A549 (cell line): ENCODE measurements around the gene SMC6. TPM values are rescaled to one million over a fixed set of nuclear protein-coding genes. Genes with fewer than 3 reads are reported as not detected.

Experiments used
- ATAC-seq, 2 experiments: fragments of 200-7000 bp in 1 of 2; fragments of >200 bp in 1 of 2; cut with Nextera tagmentation in 1 of 2; cut with Tn5 transposase in 1 of 2; 3 replicates each; pipeline versions ENCODE4 v1.8.0 to v1.9.1; 2018 to 2020; ENCODE audit warnings: mild to moderate bottlenecking in 1 of 2, moderate library complexity in 1 of 2
- CTCF ChIA-PET: fragments of 300-600 bp; sonication (Branson Sonifier 250); formaldehyde crosslinking; extraction: SDS; loops from one replicate; lab custom pipeline; 2021; ENCODE audit warnings: antibody characterized with exemption, inconsistent platforms; lab: Yijun Ruan, JAX
- POLR2A ChIA-PET: fragments of 350-600 bp; formaldehyde crosslinking; extraction: SDS; loops from one replicate; lab custom pipeline; 2021; ENCODE audit warnings: antibody characterized with exemption, inconsistent platforms; lab: Yijun Ruan, JAX
- DNase-seq, 2 experiments: peaks; one replicate each; pipeline versions ENCODE4 v3.0.0 to v3.0.0-alpha.2; 2011 to 2016; ENCODE audit warnings: low read depth in 1 of 2, low spot score in 1 of 2
- FAIRE-seq: peaks from 2 replicates; lab custom pipeline; 2011; peaks lifted over from hg19 to GRCh38; lab: Jason Lieb, UNC
- H3K27ac ChIP-seq, 2 experiments: fragments of >200 bp; sonication (Bioruptor Twin); formaldehyde crosslinking; 3 replicates each; pipeline ENCODE4 v1.5.1; 2016 to 2017
- H3K4me1 ChIP-seq: fragments of >200 bp; sonication (Bioruptor Twin); formaldehyde crosslinking; 3 replicates; pipeline ENCODE4 v1.6.1; 2016
- H3K4me2 ChIP-seq: fragments of >200 bp; sonication (Bioruptor Twin); formaldehyde crosslinking; 3 replicates; pipeline ENCODE4 v1.6.1; 2016
- H3K4me3 ChIP-seq: fragments of >200 bp; sonication (Bioruptor Twin); formaldehyde crosslinking; 3 replicates; pipeline ENCODE4 v1.5.1; 2016
- H3K9me3 ChIP-seq: fragments of >200 bp; sonication (Bioruptor Twin); formaldehyde crosslinking; 3 replicates; pipeline ENCODE4 v1.6.1; 2016
- BCL3 ChIP-seq: fragments of >200 bp; sonication (Bioruptor Twin); formaldehyde crosslinking; IDR thresholded peaks from 3 replicates; pipeline ENCODE4 v1.6.1; 2016
- BHLHE40 ChIP-seq: IDR thresholded peaks from 2 replicates; pipeline ENCODE4 v1.6.1; 2012; ENCODE audit warnings: low read depth, low read length, inconsistent platforms
- FOSL2 ChIP-seq, 2 experiments: fragments of 450-650 bp in 1 of 2; fragments of >200 bp in 1 of 2; sonication (Bioruptor Twin) in 1 of 2; formaldehyde crosslinking; IDR thresholded peaks; 2 replicates each; pipeline versions ENCODE4 v1.5.0 to v1.6.1; 2016 to 2020; ENCODE audit warnings: mild to moderate bottlenecking in 1 of 2, moderate library complexity in 1 of 2
- HMGXB4 ChIP-seq: fragments of 250-450 bp; sonication (Bioruptor Pico); IDR thresholded peaks from 2 replicates; pipeline ENCODE4 v1.5.0; 2021; ENCODE audit warnings: mild to moderate bottlenecking, moderate library complexity, borderline replicate concordance
- HOXA7 ChIP-seq: fragments of 250-450 bp; sonication (Bioruptor Pico); IDR thresholded peaks from 2 replicates; pipeline ENCODE4 v1.5.0; 2020; ENCODE audit warnings: mild to moderate bottlenecking, moderate library complexity
- HOXB13 ChIP-seq: fragments of 250-450 bp; sonication (Bioruptor Pico); IDR thresholded peaks from 2 replicates; pipeline ENCODE4 v1.5.0; 2020; ENCODE audit warnings: low read depth, mild to moderate bottlenecking, moderate library complexity
- JUN ChIP-seq, 2 experiments: fragments of >200 bp; sonication (Bioruptor Twin); formaldehyde crosslinking; IDR thresholded peaks; 2 replicates in 1 of 2; 3 replicates in 1 of 2; pipeline ENCODE4 v1.6.1; 2016 to 2017
- KDM1A ChIP-seq: fragments of 200-600 bp; sonication (generic); IDR thresholded peaks from 2 replicates; pipeline ENCODE4 v1.6.1; 2016; ENCODE audit warnings: low read depth, mild to moderate bottlenecking
- KDM5A ChIP-seq: fragments of 200-600 bp; sonication (generic); IDR thresholded peaks from 2 replicates; pipeline ENCODE4 v1.6.1; 2016; ENCODE audit warnings: antibody characterized with exemption, mild to moderate bottlenecking
- MAFK ChIP-seq: fragments of 450-650 bp; IDR thresholded peaks from 2 replicates; pipeline ENCODE4 v1.6.1; 2014; ENCODE audit not compliant: partially characterized antibody
- RFX5 ChIP-seq: fragments of 450-650 bp; IDR thresholded peaks from 2 replicates; pipeline ENCODE4 v1.7.1; 2014; ENCODE audit warnings: antibody characterized with exemption, mild to moderate bottlenecking, moderate library complexity
- RNF2 ChIP-seq: fragments of 200-600 bp; sonication (generic); IDR thresholded peaks from 2 replicates; pipeline ENCODE4 v1.6.1; 2016; ENCODE audit warnings: low read depth, mild to moderate bottlenecking, antibody characterized with exemption, moderate library complexity, borderline replicate concordance
- SREBF2 ChIP-seq: fragments of 450-650 bp; IDR thresholded peaks from 2 replicates; pipeline ENCODE4 v1.6.1; 2014; ENCODE audit warnings: mild to moderate bottlenecking, moderate library complexity
- TP53 ChIP-seq: fragments of 250-450 bp; sonication (Bioruptor Pico); IDR thresholded peaks from 2 replicates; pipeline ENCODE4 v1.5.0; 2021; ENCODE audit warnings: mild to moderate bottlenecking, moderate library complexity
- USF2 ChIP-seq: fragments of 450-650 bp; IDR thresholded peaks from 2 replicates; pipeline ENCODE4 v1.6.1; 2014; ENCODE audit warnings: antibody characterized with exemption
- ZFP36 ChIP-seq: fragments of 450-650 bp; IDR thresholded peaks from 2 replicates; pipeline ENCODE4 v1.6.1; 2014; ENCODE audit warnings: borderline replicate concordance; ENCODE audit not compliant: partially characterized antibody
- WGBS: methylation state at CpG from one replicate; pipeline ENCODE4 v1.1.6; 2017; ENCODE audit errors: missing lambda C conversion rate; 5-methylcytosine and 5-hydroxymethylcytosine counted together
- polyA plus RNA-seq, 4 experiments: library from polyadenylated mRNA; depleted of rRNA in 3 of 4; stranded (reverse); fragments of >200 nt; fragmentation: RNase III in 1 of 4; extraction: RNeasy Plus Mini Kit Qiagen cat#74134 plus additional on column Dnase treatment in 1 of 4; gene quantifications; 2 replicates in 3 of 4; 3 replicates in 1 of 4; pipeline ENCODE4 v1.2.3, GENCODE V29; 2011 to 2017
- TF ChIP-seq, protein P1 (sequence below): IDR thresholded peaks from 2 replicates; pipeline ENCODE4 v1.6.1; 2012
- TF ChIP-seq, protein P2 (sequence below): fragments of 250-450 bp; sonication (Bioruptor Pico); IDR thresholded peaks from 2 replicates; pipeline ENCODE4 v1.5.0; 2020; ENCODE audit warnings: low read depth, mild to moderate bottlenecking, moderate library complexity

The SMC6 gene
- polyA plus RNA-seq, 2 of the 4 experiments (the other 2 are of a cell fraction): 29.9 to 51.6 TPM

GRCh38 chr2:17660219-17660618, 93.4 kb downstream of the SMC6 start:
- 73% methylated on average over 4 of the region's 4 CpGs for WGBS
- no peak for FAIRE-seq
- POLR2A ChIA-PET: no interaction called here

GRCh38 chr2:17658251-17658843, 95.3 kb downstream of the SMC6 start:
- no peak for TF ChIP-seq SREBF2
- TF ChIP-seq HOXA7 (CRISPR knock-in tag): no peak
- TF ChIP-seq, protein P1, sequence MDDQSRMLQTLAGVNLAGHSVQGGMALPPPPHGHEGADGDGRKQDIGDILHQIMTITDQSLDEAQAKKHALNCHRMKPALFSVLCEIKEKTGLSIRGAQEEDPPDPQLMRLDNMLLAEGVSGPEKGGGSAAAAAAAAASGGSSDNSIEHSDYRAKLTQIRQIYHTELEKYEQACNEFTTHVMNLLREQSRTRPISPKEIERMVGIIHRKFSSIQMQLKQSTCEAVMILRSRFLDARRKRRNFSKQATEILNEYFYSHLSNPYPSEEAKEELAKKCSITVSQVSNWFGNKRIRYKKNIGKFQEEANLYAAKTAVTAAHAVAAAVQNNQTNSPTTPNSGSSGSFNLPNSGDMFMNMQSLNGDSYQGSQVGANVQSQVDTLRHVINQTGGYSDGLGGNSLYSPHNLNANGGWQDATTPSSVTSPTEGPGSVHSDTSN: no peak
- TF ChIP-seq HOXB13 (CRISPR knock-in tag): no peak
- no peak for TF ChIP-seq KDM5A
- no peak for TF ChIP-seq RNF2
- TF ChIP-seq USF2: no peak
- TF ChIP-seq JUN (IDR thresholded peaks at IDR 0.05): no peak
- TF ChIP-seq TP53 (CRISPR knock-in tag): no peak
- no peak for TF ChIP-seq ZFP36
- no peak for TF ChIP-seq RFX5
- Histone ChIP-seq H3K27ac (no peak overlapping the region), H3K4me1 (no peaks in the 10 kb centered on the region), H3K9me3 (no peaks in the 10 kb centered on the region), H3K4me3 (no peak overlapping the region), H3K4me2 (no peak overlapping the region)
- CTCF ChIA-PET: interaction anchor here (0.6 to 9.1 kb wide), 3 partner anchors 13 to 99 kb away, joined by 3 to 88 read pairs (median 8); no protein-coding TSS in a partner anchor
- no peak for ATAC-seq
- 86% methylated on average over 6 of the region's 6 CpGs for WGBS
- POLR2A ChIA-PET: no interaction called here
- no peak for DNase-seq
- no peak for FAIRE-seq

More at GRCh38 chr2:17660219-17660618, 93.4 kb downstream of the SMC6 start:
- Histone ChIP-seq H3K27ac (no peak overlapping the region), H3K4me3 (no peak overlapping the region), H3K9me3 (no peaks in the 10 kb centered on the region), H3K4me2 (no peak overlapping the region), H3K4me1 (no peaks in the 10 kb centered on the region)
- ATAC-seq (peak; percentile 23 to 53; a peak in 2 of 6 replicates), DNase-seq (no peak)
- CTCF ChIA-PET: interaction anchor here (1.7 to 9.1 kb wide), 3 partner anchors 10 to 888 kb away, joined by 5 to 88 read pairs (median 31); no protein-coding TSS in a partner anchor
- TF ChIP-seq, protein P2, sequence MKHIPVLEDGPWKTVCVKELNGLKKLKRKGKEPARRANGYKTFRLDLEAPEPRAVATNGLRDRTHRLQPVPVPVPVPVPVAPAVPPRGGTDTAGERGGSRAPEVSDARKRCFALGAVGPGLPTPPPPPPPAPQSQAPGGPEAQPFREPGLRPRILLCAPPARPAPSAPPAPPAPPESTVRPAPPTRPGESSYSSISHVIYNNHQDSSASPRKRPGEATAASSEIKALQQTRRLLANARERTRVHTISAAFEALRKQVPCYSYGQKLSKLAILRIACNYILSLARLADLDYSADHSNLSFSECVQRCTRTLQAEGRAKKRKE (CRISPR knock-in tag): no peak
- TF ChIP-seq FOSL2 (IDR thresholded peaks at IDR 0.05) (no peak), FOSL2 (CRISPR knock-in tag; IDR thresholded peaks at IDR 0.05) (no peak), KDM1A (no peak), BHLHE40 (no peak), HMGXB4 (CRISPR knock-in tag) (no peak), ZFP36 (no peak)

DNA sequence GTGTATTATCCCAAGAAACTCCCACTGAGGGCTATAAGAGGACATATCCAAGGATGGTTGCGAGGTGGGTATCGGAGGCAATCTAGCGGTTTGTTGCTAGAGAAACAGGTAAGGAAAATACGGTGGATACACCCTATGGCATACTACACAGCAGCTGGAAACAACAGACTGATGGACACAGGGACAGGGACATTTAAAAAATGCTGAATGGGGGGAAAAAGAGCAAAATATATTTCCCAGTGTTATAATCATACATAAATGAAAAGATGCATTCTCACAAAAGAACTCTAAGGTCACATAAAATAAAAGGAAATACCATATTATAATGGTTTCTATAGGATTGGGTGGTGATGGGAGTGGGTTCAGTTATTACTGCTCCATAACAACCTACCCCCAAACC, 95.9 kb downstream of the SMC6 start:
- POLR2A ChIA-PET: no interaction called here
- Histone ChIP-seq H3K4me1 (no peaks in the 10 kb centered on the region), H3K4me3 (no peak overlapping the region), H3K27ac (no peak overlapping the region), H3K4me2 (no peak overlapping the region), H3K9me3 (no peaks in the 10 kb centered on the region)
- WGBS: 97% methylated on average over 4 of the region's 4 CpGs
- TF ChIP-seq BCL3 (no peak), MAFK (peak; percentile 40)
- no peak for FAIRE-seq
- CTCF ChIA-PET: interaction anchor here (1.8 to 9.1 kb wide), 2 partner anchors 13 kb away, joined by 8 to 88 read pairs; no protein-coding TSS in a partner anchor
- no peak for DNase-seq
- no peak for ATAC-seq
